ENCODE results near the gene MCF2L.

The MCF2L gene, protein sequence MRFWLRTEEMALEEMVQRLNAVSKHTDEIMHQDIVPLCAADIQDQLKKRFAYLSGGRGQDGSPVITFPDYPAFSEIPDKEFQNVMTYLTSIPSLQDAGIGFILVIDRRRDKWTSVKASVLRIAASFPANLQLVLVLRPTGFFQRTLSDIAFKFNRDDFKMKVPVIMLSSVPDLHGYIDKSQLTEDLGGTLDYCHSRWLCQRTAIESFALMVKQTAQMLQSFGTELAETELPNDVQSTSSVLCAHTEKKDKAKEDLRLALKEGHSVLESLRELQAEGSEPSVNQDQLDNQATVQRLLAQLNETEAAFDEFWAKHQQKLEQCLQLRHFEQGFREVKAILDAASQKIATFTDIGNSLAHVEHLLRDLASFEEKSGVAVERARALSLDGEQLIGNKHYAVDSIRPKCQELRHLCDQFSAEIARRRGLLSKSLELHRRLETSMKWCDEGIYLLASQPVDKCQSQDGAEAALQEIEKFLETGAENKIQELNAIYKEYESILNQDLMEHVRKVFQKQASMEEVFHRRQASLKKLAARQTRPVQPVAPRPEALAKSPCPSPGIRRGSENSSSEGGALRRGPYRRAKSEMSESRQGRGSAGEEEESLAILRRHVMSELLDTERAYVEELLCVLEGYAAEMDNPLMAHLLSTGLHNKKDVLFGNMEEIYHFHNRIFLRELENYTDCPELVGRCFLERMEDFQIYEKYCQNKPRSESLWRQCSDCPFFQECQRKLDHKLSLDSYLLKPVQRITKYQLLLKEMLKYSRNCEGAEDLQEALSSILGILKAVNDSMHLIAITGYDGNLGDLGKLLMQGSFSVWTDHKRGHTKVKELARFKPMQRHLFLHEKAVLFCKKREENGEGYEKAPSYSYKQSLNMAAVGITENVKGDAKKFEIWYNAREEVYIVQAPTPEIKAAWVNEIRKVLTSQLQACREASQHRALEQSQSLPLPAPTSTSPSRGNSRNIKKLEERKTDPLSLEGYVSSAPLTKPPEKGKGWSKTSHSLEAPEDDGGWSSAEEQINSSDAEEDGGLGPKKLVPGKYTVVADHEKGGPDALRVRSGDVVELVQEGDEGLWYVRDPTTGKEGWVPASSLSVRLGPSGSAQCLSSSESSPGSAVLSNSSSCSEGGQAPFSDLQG

GRCh38 chr13:112968910-112969691, at the start of gene MCF2L:
Gene MCF2L, plus strand, starts transcription at chr13:112969214. Its CDS starts 166 bp downstream, at chr13:112969380.
- peak; percentile 93 for DNase-seq

- DNase-seq = no peak
These were observed 45.1 kb upstream of the MCF2L start for GRCh38 chr13:112923962-112924361.

GRCh38 chr13:112924365-112924764, 44.6 kb upstream of the MCF2L start:
- no peak for DNase-seq

DNA sequence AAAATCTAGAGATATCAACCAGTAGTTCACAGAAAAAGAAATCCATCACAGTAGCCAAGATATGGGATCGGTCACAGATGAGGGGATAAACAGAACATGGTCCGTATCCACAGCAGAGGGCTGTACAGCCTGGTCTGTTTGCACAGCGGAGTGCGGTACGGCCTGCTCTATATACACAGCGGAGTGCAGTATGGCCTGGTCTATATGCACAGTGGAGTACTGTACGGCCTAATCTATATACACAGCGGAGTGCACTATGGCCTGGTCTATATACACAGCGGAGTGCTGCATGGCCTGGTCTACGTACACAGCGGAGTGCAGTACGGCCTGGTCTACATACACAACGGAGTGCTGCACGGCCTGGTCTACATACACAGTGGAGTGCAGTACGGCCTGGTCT, 43.0 kb upstream of the MCF2L start:
- DNase-seq = no peak

- no peak for DNase-seq
These were observed 42.0 kb upstream of the MCF2L start for GRCh38 chr13:112926993-112927392.

GRCh38 chr13:112928020-112928971, 40.7 kb upstream of the MCF2L start:
- peak; percentile 77 for DNase-seq

GRCh38 chr13:112928972-112929782, 39.8 kb upstream of the MCF2L start:
- DNase-seq = peak; percentile 97

DNA sequence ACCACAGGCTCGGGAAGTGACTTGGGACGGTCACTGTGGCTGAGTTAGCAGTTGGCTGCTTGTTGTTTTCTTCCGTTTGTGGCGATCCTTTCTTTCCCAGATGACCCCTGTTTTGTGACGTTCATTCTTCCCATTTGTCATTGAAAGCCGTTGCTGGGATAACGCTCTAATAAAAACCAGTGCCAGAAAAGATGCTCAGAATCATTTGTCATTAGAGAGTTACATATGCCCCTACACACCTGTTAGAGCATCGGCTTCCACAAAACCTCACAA, 39.3 kb upstream of the MCF2L start:
- DNase-seq = no peak

GRCh38 chr13:112930192-112930591, 38.8 kb upstream of the MCF2L start:
- no peak for DNase-seq

DNA sequence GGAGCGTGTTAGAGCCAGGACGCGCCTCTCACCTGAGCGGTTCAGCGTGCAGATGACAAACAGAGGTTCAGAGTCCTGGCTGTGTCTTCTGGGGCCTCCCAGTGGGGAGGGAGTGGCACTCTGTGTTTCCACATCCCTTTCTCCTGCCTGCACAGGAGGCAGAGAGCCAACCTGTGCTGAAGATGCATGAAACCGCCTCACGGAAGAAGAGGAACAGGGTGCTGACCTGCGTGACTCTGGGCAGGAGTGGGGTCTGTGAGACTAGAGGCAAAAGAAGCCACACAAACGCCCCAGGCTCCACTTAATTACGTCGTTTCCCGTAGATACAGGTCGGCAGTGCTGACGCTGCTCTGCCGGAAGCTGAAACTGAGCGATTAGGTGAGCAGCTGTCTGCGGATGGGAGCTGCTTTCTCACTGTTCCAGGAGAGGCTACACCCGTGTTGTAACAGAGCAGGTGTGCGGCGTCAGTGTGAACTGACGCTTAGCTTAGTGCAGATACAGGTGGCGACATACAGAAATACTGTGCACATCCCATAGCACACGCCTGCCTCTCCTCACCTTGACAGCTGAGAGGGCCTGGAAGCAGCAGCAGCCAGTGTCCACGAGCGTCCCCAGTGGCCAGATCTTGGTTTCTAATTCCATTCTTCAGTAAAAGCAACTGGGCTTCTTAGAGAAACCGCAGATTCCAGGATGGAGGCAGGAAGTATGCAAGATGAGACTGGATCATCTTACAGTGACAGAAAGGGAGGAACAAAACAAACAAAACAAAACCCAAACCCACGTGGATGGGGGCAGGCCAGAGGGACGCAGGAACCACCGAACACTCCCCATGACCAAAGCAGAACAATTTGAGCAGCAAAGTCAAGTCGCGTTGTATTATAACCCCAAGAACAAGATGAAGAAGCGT, 37.7 kb upstream of the MCF2L start:
- DNase-seq = peak; percentile 97

DNA sequence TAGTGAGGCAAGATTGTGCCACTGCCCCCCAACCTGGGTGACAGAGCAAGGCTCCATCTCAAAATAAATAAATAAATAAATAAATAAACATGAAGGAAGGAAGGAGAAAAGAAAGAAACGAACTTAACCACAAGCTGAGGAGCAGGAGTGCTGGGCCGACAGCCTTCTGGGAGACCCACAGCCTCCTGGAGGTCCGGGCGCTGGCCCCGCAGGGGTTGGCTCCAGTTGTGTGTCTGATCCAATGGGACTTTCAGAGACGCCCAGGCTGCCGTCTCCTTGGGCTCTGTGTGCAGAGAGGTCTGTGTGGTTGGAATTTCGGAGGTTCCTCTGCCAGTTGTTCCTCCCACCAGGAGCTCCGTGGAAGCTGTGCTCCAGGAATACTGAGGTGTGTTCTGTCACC, 36.0 kb upstream of the MCF2L start:
- no peak for DNase-seq

DNA sequence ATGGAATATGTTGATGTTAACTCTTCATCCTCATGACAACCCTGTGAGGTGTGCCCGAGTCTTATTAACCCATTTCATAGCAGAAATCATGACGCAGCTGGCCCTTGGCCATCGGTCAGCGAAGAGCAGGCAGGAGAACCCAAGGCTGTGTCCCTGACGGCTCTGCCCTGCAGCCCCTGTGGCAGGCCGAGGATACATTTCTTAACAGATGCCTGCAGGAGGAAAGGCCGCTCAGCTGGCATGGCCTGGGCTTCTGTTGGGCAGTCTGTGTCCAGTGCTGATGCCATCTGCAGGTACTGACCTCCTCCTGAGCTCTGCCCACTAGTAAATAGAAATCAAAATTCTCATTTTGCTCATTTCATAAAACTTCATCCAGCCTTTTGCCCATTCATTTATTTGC, 35.4 kb upstream of the MCF2L start:
- no peak for DNase-seq

GRCh38 chr13:112934078-112934477, 34.9 kb upstream of the MCF2L start:
- DNase-seq = peak; percentile 29

DNA sequence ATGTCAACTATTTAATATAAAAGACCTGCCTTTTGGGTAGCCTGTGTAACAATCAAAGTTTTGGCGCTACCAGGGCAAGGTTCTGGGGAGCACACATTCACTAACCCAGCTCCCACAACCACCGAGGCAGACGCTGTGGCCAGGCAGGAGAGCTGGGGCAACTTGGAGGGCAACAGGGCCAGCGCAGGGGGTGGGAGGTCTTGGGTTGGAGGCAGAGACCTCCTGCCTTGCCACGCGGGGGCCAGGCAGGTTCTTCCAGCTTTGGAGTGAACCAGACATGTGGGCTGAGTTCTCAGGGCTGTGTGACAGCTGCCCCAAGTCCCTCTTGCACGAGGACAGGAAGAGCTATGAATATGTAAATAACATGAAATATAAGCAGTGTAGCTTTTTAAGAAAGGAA, 30.3 kb upstream of the MCF2L start:
- DNase-seq = no peak

GRCh38 chr13:112940236-112940635, 28.8 kb upstream of the MCF2L start:
- peak; percentile 94 for DNase-seq

DNA sequence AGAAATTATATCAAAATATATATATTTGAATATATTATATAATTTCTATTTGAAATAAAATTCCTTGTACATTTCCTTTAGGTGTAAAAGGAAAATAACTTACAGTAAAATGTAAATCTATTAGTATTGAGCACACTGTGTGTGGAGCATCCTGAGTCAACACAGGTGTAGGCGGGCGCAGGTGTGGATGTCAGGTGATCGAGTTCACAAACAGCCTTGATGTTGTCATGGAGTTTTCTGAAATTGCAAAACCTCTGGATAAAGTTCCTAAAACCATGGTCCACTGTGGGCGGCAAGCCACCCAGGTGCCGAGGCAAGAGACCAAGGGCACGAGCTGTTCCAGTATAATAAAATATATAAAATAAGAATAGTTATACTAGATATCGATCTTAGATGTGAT, 27.7 kb upstream of the MCF2L start:
- peak; percentile 64 for DNase-seq

DNA sequence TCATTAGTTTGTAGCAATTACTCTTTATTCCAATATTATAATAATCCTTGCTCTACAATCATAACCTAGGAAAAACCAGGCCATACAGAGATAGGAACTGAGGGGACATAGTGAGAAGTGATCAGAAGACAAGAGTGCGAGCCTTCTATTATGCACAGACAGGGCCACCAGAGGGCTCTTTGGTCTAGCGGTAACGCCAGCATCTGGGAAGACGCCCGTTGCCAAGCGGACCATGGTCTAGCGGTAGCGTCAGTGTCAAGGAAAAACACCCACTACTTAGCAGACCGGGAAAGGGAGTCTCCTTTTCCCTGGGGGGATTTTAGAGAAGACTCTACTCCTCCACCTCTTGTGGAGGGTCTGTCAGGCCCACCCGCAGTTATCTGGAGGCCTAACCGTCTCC, 27.2 kb upstream of the MCF2L start:
- DNase-seq = peak; percentile 62

DNA sequence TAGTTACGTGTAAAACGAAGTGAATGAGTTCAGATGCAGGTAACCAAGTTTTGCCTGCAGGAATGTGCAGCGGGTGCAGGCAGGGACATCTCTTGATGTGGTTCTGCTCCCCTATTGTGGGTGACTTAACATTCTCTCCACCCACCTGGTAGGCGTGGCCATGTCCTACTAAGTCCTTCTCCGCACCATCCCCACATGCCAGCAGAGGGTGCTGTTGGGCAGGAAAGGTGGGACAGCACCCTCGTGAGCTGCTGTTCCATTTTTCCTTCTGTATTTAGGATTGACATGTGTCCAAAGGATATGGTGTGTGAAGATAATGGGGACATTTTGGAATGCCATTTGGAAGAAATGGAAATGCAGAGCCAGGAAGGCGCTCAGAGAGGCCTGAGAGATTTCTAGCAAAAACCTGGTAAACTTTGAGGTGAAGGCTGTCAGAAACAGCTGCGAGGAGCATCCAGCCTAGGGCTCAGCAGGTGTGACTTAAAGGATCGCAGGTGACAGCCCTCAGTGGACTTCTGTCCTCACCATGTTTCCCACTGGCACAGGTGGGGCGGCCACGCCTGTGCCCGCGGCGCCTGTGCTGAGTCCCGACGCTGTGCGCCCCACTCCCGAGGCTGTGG, 26.2 kb upstream of the MCF2L start:
- peak; percentile 99 for DNase-seq
